Forelimb muscle (tissue), 1 donor: Measurements from ENCODE around the gene SDR39U1. TPM values are rescaled to one million over a fixed set of nuclear protein-coding genes. Genes with fewer than 3 reads are reported as not detected.

ENCODE experiments used
- DNase-seq: peaks from one replicate; pipeline ENCODE4 v3.0.0-alpha.2; 2013; ENCODE audit warnings: low read depth
- polyA plus RNA-seq: library from polyadenylated mRNA; unstranded; fragments of 120-200 nt; gene quantifications from one replicate; pipeline ENCODE4 v1.2.1, GENCODE V29; 2013; ENCODE audit not compliant: insufficient read length

Gene SDR39U1
- polyA plus RNA-seq, 1 donor, result 54.1 TPM

DNA sequence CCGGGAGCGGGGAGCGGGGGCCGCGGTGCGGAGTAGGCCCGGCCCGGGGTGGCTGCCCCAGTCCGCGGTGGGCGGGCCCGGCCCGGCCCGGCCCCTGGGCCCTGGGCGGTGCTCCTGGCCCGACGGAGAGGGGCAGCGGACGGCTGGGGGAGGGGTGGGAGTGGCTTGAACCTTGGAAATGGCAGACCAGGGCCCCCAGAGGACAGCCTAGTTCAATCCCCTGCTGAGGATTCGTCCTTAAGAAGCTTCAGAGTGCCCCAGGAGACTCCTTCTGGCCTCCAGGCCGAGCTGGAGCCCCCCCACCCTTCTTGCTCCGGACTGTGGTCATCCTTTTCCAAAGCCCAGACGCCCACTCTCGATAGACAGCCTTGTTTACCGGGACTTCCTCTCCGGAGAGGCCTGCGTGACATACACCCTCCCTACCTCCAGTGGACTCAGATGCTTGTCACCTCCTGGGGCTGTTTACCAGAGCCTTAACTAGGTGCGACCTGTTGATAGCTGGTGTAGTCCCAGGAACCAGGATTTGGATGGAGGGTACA lies 12.4 kb downstream of the SDR39U1 start:
- DNase-seq, result no peak

DNA sequence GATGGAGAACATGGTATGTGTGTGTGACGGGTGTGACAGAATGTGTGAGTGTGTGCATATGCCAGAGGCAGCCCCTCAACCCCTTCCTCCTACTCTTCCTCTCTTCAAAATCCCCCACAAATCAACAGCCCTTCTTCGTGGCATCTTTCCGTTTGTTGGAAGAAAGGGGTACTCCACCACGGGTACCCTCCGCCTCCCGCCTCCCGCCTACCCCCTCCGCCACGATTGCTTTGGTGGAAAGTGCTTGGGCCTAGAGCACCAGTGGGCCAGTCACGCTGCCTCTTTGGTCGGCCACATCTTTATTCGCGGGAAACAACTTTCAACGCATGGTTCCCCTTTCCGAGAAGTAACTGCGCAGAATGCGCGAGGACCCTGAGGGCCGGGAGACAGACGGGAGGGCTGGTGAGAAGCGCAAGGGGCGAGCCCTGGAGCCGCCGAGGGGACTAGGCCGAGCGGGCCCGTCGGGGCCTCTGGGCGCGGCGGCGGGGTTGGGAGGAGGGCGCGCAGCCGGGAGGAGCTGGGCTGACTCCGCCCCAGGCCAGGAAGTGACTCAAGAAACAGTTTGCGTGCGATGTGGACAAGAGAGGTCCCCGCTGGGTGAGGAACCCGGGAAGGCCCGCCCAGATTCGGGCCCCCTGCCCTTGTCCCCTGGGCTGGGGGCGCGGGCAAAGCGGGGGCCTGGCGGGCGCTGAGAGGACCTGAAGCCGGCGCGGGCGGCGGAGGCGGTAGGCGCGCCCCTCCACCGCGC lies 13.0 kb downstream of the SDR39U1 start, which contains the start of the genes CBLN3 and KHNYN:
Gene CBLN3 (minus strand): TSS at position 274 of the 748 bp plus-strand sequence. CDS start 614 bp downstream, outside the sequence.
Gene KHNYN (plus strand): TSS at position 560 of the 748 bp plus-strand sequence. CDS start 777 bp downstream, outside the sequence.
- DNase-seq, result peak; percentile 76

DNA sequence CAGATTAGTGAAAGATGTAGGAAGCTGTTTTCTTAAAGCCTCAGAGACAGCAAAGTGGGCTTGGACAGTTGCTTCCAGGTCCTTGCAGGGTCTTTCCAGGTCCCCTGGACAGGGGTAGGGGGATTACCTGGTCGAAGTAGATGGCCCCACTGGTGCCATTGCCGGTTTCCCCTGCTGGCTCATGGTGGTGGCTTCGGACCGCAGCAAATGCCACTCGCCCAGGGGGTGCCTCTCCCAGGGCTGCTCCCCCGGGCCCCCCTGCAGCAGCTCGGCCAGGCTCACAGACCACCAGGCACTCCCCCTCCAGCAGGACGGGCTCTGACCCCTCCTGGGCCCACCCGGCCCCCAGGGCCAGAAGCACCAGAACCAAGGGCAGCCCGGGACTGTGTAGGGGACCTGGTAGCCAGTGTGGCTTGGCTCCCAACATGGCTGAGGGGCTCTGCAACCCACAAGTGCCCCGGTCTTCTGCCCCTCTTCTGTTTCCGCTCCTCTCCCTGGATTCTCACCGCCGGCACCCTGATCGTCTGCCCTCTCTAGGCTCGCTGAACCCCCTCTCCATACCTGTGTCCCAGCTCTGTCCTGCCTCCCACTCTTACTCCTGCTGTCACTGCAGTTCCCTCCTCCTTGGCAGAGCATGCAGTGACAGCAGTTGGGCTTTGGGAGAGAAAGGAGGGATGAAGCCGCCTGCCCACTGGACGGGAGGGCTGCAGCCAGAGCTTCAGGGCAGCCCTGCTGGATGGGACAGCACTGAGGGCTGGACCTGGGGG lies 13.8 kb downstream of the SDR39U1 start:
- no peak for DNase-seq

DNA sequence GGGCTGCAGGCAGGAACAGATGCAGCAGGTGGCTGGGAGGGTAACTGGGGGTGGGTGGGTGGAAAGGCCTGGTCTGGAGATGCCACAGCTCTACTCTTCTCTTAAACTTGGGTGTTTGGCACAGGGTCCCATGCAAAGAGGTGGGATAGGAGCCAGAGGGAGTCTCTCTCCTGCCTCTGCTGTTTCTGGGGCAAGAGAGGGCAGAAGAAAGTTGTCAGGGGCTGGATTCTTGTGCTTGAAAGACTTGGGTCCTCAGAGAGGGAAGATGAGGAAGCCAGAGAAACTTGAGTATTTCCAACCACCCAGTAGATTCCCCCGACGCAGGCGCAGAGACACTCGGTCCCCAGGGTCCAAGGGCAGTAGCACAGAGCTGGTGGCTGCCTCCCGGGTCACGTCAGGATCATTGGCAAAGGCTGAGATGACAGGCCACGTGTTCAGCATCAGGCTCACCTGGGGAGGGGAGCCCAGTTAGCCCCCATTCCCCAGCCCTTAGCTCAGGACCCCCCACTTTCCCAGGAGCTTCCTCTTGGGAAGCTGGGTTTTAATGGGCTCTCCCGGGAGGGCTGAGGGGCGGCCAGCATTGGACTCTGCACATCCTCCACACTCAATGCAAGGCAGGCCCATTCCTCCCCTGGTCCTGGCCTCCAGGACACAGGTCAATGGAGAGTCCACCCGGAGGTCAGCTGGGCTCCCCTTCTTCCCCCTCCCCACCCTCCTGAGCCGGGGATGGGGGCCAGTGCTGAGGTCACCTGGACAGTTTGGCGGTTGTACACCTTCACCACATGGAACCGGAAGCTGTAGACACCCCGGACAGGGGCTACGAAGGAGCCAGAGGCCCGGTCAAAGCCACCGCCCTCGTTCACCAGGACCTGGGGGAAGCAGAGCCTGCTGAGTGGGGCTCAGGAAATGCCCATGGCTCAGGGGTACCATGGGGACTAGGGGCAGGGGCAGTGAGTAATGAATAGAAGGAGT lies 14.8 kb downstream of the SDR39U1 start:
- DNase-seq, result no peak

DNA sequence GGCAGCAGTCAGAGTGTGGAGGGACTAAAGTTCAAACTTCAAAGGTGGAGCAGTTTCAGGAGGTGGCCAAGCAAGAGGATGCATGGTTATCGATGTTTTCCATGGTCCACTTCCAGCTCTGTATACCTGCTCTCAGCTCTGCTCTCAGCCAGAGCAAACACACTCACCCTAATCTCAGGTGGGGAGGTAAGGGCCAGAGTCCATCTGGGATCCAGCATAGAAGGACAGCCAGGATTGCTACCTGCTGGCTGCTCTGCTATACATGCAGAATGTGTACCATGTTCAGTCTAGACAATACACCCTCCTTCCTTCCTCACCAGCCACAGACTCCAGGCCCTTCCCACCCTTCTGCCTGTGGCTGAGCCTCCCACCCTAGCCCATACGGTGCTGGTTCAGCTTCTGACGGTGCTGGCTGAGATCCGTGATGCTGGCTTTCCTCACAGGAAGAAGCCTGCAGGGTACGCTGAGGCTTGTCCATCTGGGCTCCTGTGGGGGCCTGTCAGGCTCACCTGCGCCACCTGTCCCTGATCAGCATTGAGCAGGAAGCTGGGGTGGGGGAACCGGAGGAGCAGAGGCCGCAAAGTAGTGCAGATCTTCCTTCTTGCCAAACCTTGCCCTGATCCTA lies 15.6 kb downstream of the SDR39U1 start:
- no peak for DNase-seq

- no peak for DNase-seq
Observed at GRCh38 chr14:24426150-24426911, 16.2 kb downstream of the SDR39U1 start.

DNA sequence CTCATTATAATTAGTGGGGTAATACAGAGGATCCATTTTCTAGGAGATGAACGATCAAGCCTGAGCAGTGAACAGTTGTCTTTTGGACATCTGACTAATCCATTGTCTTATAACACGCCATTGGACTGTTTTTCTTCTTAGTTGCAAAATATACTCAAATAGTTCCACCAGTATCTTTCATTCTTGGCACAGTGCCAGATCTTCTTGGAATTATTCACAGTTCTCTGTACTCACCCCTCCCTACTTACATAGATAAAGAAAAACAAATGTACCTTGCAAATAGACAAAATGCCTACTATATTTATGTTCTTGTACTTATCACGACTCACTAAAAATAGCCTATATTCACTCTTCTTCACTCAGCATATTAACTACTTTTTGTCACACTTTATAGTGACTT lies 16.9 kb downstream of the SDR39U1 start:
- no peak for DNase-seq

DNA sequence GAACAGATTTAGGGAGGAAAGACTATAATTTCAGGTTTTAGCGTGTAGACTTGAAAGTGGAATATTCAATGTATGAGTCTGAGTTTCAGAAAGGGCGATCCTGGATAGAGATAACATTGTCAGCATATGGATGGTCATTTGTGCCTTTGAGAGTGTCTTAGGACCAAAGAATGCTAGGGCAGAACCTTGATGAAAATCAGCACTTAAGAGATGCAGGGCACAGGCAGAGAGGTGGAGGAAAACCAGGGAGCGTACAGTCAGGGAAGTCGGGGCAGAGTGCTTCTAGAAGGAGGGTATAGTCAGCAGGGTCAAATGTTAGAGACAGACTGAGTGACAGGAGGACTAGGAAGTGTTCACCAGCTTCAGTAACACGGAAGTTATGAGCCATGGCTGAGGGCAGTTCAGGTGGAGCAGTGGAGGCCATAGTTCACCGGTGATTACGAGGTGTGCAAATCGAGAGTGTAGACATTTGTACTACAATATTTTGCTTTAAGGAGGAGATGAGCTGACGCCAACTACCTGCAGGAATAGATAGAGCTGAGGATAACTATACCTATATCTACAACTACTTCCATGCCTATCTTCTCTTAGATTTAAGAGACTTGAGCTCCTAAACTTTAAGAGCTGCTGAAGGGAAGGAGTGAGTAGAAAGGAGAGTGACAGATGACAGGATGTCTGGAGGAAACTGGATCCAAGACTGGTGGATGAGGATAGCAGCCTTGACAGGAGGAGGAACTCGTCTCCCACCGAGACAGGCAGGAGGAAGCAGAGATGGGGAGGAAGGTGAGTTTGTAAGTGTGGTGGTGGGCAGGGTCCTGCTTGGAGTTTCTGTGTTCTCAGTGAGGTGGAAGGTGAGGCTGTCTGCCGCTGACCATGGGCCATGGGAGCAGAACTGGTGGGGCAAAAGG lies 19.6 kb downstream of the SDR39U1 start:
- no peak for DNase-seq

DNA sequence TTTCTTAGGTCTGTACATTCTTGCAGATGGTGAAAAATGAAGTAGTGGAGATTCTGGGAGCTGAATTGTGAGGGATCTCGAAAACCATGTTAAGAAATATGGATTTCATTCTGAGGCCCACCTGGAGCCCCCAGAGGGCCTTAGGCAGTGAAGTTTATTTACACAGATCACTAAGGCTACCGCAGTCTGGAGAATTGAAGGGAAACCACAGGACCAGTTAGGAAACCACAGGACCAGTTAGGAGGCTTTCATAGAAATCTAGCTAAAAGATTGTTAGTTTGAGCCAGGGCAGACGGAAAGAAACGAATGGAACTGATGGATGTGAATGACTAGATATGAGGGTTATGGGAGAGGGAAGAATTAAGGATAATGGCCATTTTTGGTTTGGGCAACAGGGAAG lies 20.3 kb downstream of the SDR39U1 start:
- no peak for DNase-seq

- DNase-seq, result no peak
Observed at GRCh38 chr14:24418492-24418873, 24.1 kb downstream of the SDR39U1 start.

- DNase-seq, result no peak
Observed at GRCh38 chr14:24417832-24418491, 24.6 kb downstream of the SDR39U1 start.

DNA sequence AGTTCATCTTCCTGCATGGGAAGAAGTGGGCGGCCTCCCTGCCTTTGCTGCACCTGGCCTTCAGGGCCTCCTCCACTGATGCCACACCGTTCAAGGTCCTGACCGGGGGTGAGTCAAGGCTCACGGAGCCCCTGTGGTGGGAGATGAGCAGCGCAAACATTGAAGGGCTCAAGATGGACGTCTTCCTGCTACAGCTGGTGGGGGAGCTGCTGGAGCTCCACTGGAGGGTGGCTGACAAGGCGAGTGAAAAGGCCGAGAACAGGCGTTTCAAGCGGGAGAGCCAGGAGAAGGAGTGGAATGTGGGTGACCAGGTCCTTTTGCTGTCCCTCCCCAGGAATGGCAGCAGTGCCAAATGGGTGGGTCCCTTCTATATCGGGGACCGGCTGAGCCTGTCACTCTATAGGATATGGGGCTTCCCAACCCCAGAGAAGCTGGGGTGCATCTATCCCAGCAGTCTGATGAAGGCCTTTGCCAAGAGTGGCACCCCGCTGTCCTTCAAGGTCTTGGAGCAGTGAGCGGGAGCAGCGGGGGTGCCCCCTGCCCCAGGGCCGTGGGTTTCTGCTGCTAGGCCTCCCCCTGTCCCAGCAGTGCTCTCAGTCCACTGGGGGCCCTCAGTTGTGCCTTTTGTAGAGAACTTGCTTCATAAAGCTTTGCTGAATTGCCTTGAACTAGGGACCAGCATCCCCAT lies 25.5 kb downstream of the SDR39U1 start:
- no peak for DNase-seq

GRCh38 chr14:24416254-24416931 lies 26.2 kb downstream of the SDR39U1 start:
- DNase-seq, result no peak

GRCh38 chr14:24415421-24416253 lies 26.9 kb downstream of the SDR39U1 start:
- DNase-seq, result no peak

DNA sequence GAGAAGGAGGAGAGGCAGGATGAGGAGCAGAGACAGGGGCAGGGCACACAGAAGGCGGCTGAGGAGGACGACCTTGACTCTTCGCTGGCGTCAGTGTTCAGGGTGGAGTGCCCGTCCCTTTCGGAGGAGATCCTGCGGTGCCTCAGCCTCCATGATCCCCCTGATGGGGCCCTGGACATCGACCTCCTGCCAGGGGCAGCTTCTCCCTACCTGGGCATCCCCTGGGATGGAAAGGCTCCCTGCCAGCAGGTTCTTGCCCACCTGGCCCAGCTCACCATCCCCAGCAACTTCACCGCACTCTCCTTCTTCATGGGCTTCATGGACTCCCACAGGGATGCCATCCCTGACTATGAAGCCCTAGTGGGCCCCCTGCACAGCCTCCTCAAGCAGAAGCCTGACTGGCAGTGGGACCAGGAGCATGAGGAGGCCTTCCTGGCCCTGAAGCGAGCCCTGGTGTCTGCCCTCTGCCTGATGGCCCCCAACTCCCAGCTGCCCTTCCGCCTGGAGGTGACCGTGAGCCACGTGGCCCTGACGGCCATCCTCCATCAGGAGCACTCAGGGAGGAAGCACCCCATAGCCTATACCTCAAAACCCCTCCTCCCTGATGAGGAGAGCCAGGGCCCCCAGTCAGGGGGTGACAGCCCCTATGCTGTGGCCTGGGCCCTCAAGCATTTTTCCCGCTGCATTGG lies 27.7 kb downstream of the SDR39U1 start:
- DNase-seq, result no peak

- DNase-seq, result no peak
Observed at GRCh38 chr14:24414077-24414476, 28.5 kb downstream of the SDR39U1 start.
